DMS53 treated with DMSO at 0.1 percent for 48 hours (cell line): ENCODE data around the gene LMO3.
"Not testable (repeated sequence)": the region's sequence is repeated elsewhere in the genome, so short reads cannot be mapped to it uniquely, and the experiment has no call there.

Experiments
- DNase-seq: peaks from one replicate; lab custom pipeline; 2025; ENCODE audit not compliant: unreplicated experiment; lab: John Stamatoyannopoulos, UW

The LMO3 gene

GRCh38 chr12:16553457-16553856 lies 52.5 kb downstream of the LMO3 start:
- no peak for DNase-seq

- DNase-seq = no peak
Observed at GRCh38 chr12:16552301-16552700, 53.7 kb downstream of the LMO3 start.

GRCh38 chr12:16545836-16546235 lies 60.1 kb downstream of the LMO3 start:
- DNase-seq = no peak

GRCh38 chr12:16542586-16542985 lies 63.4 kb downstream of the LMO3 start:
- DNase-seq = no peak

- not testable (repeated sequence) for DNase-seq
Observed at GRCh38 chr12:16537652-16538051, 68.3 kb downstream of the LMO3 start.

- peak; percentile 97 for DNase-seq
Observed at GRCh38 chr12:16531621-16532020, 74.3 kb downstream of the LMO3 start.

GRCh38 chr12:16530268-16530850 lies 75.6 kb downstream of the LMO3 start:
- peak; percentile 93 for DNase-seq

GRCh38 chr12:16526693-16527092 lies 79.3 kb downstream of the LMO3 start:
- DNase-seq = no peak

GRCh38 chr12:16524378-16524777 lies 81.6 kb downstream of the LMO3 start:
- DNase-seq = peak; percentile 94

GRCh38 chr12:16523951-16524331 lies 82.0 kb downstream of the LMO3 start:
- peak; percentile 71 for DNase-seq

- DNase-seq = peak; percentile 59
Observed at GRCh38 chr12:16523284-16523950, 82.5 kb downstream of the LMO3 start.

- no peak for DNase-seq
Observed at GRCh38 chr12:16520328-16520727, 85.6 kb downstream of the LMO3 start.

- DNase-seq = no peak
Observed at GRCh38 chr12:16515666-16516065, 90.3 kb downstream of the LMO3 start.

- no peak for DNase-seq
Observed at GRCh38 chr12:16513231-16513630, 92.7 kb downstream of the LMO3 start.

- no peak for DNase-seq
Observed at GRCh38 chr12:16509411-16509810, 96.6 kb downstream of the LMO3 start.

- no peak for DNase-seq
Observed at GRCh38 chr12:16506394-16506793, 99.6 kb downstream of the LMO3 start.

- no peak for DNase-seq
Observed at GRCh38 chr12:16504200-16504599, 101.8 kb downstream of the LMO3 start.

GRCh38 chr12:16499611-16500010 lies 106.4 kb downstream of the LMO3 start:
- DNase-seq = no peak
